K562 (cell line): ENCODE results near the gene NPR1. TPM values are rescaled to one million over a fixed set of nuclear protein-coding genes. Genes with fewer than 3 reads are reported as not detected.
A peak's percentile ranks its signal among the peaks of the same experiment; 100 is the strongest.

Source experiments
- CXXC5 ChIP-seq: fragments of 250-450 bp; sonication (Bioruptor Pico); IDR thresholded peaks from 2 replicates; pipeline ENCODE4 v1.8.0; 2022; ENCODE audit warnings: inconsistent platforms, mild to moderate bottlenecking, moderate library complexity
- E2F8 ChIP-seq: fragments of 450-650 bp; IDR thresholded peaks from 2 replicates; pipeline ENCODE4 v1.7.1; 2018; ENCODE audit warnings: mild to moderate bottlenecking, low read depth; ENCODE audit not compliant: partially characterized antibody
- MLLT1 ChIP-seq, 2 experiments: fragments of 450-650 bp; IDR thresholded peaks; 2 replicates each; pipeline ENCODE4 v1.6.1; 2016
- NR4A1 ChIP-seq, 2 experiments: fragments of 250-450 bp in 1 of 2; fragments of 450-650 bp in 1 of 2; sonication (Bioruptor Pico) in 1 of 2; IDR thresholded peaks; 2 replicates each; pipeline versions ENCODE4 v1.4.0 to v1.6.1; 2016 to 2020; ENCODE audit warnings: mild to moderate bottlenecking in 2 of 2, missing compliant biosample characterization in 1 of 2, missing genetic modification characterization in 1 of 2, moderate library complexity in 1 of 2
- PRDM10 ChIP-seq: fragments of 450-650 bp; IDR thresholded peaks from 2 replicates; pipeline ENCODE4 v1.6.1; 2018; ENCODE audit not compliant: partially characterized antibody
- TFAP4 ChIP-seq: sonication (generic); formaldehyde crosslinking; IDR thresholded peaks from 2 replicates; pipeline ENCODE4 v1.8.0; 2022; ENCODE audit warnings: missing genetic modification reagents, mild to moderate bottlenecking, moderate library complexity, borderline replicate concordance
- ZBTB7A ChIP-seq: IDR thresholded peaks from 2 replicates; pipeline ENCODE4 v1.6.1; 2011; ENCODE audit warnings: low read depth, mild to moderate bottlenecking, low read length, moderate library complexity, borderline replicate concordance; ENCODE audit not compliant: control insufficient read depth
- ZBTB9 ChIP-seq: fragments of 450-650 bp; formaldehyde crosslinking; IDR thresholded peaks from 2 replicates; pipeline ENCODE4 v1.4.0; 2020; ENCODE audit warnings: mild to moderate bottlenecking, moderate library complexity
- ZFX ChIP-seq: sonication (generic); formaldehyde crosslinking; IDR thresholded peaks from 2 replicates; pipeline ENCODE4 v1.8.0; 2022; ENCODE audit warnings: mild to moderate bottlenecking, missing genetic modification reagents, moderate library complexity
- ZNF395 ChIP-seq: fragments of 200-800 bp; sonication (Bioruptor generic); IDR thresholded peaks from 2 replicates; pipeline ENCODE4 v1.6.1; 2017; ENCODE audit warnings: missing genetic modification characterization, missing compliant biosample characterization
- polyA plus RNA-seq, 8 experiments: library from polyadenylated mRNA; depleted of rRNA in 4 of 8; stranded (reverse) in 5 of 8; unstranded in 3 of 8; fragments of >200 nt; fragmentation: Nextera tagmentation in 2 of 8; fragmentation: Illumina TruSeq in 1 of 8; extraction: Ambion mirVana in 2 of 8; extraction: Trizol in 1 of 8; gene quantifications; 2 replicates each; pipeline versions ENCODE4 v1.2.1 to v1.2.3, GENCODE V29; 2011 to 2014; ENCODE audit warnings: inconsistent platforms in 1 of 8, missing spikeins in 1 of 8
- total RNA-seq, 7 experiments: library from RNA; depleted of rRNA in 6 of 7; stranded (reverse); fragments of >200 nt in 6 of 7; fragmentation: Illumina TruSeq in 2 of 7; extraction: Trizol in 2 of 7; gene quantifications; 2 replicates each; pipeline versions ENCODE4 v1.2.1 to v1.2.3, GENCODE V29; 2011 to 2021; ENCODE audit warnings: low replicate concordance in 1 of 7

Gene NPR1
- total and polyA plus RNA-seq, 9 of the 15 experiments (the other 6 are each of a cell fraction or from before 2014, with no cell fraction given): 0.05 to 0.16 (median 0.06) TPM; not detected in 6

- TF ChIP-seq E2F8 (no peak), TFAP4 (CRISPR knock-in tag) (peak; percentile 91), ZFX (peak; percentile 34; the same call in 1 of the 2 replicates), PRDM10 (peak; percentile 63), CXXC5 (peak; percentile 21; the same call in 1 of the 2 replicates), NR4A1 (CRISPR knock-in tag; IDR thresholded peaks at IDR 0.05) (no peak), NR4A1 (tag; IDR thresholded peaks at IDR 0.05) (peak; percentile 72), ZBTB9 (CRISPR knock-in tag) (no peak), ZNF395 (CRISPR knock-in tag) (peak; percentile 9; the same call in 1 of the 2 replicates), MLLT1 (IDR thresholded peaks at IDR 0.05) (peak in 1 of 2 experiments; percentile 63; a peak in 2 of 4 replicates), ZBTB7A (peak; percentile 40; the same call in 1 of the 2 replicates)
Measured at GRCh38 chr1:153698020-153698922, 19.8 kb downstream of the NPR1 start (continued).
